GM10847 (cell line): Measurements from ENCODE around the gene AFF3.

Source experiments
- POLR2A ChIP-seq: IDR thresholded peaks from 2 replicates; pipeline ENCODE4 v1.6.1; 2011; ENCODE audit not compliant: insufficient read length; ENCODE audit errors: extremely low read depth

AFF3 gene

DNA sequence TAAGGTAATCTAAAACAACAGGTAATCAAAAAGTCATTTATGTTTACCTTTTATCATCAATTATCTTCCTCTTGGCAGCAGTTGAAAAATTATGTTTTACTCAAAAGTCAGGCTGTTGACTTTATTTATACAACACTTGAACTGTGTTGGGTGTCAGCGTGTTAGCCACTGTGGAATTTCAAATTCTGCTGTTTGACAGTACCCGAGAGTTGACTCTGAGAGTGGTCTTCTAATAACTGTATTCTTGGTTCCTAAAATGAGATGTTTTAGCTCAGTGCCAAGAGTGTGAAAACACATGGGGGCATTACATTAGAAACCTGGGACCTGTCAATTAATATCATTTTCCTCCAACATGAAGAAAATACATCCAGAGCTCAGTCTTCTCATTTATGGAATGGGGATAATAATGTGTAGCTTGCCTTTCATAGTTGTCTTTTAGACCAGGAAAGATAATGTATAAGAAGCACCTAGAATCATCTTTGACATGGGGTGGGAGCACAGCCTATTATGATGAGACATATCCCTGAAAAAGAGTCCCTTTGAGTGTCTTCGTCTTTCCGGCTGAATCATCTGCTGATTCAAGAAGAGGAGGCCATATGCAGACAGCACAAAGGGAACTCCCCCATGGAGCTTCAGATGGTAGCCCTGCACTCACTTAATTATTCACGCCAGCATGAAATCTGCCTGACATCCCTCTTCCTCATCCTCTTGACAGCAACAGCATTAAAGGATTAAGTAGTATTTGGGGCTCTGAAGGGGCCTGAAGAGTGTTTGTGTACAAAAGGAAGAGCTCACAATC is 89.1 kb downstream of the AFF3 start:
- no peak for TF ChIP-seq POLR2A

DNA sequence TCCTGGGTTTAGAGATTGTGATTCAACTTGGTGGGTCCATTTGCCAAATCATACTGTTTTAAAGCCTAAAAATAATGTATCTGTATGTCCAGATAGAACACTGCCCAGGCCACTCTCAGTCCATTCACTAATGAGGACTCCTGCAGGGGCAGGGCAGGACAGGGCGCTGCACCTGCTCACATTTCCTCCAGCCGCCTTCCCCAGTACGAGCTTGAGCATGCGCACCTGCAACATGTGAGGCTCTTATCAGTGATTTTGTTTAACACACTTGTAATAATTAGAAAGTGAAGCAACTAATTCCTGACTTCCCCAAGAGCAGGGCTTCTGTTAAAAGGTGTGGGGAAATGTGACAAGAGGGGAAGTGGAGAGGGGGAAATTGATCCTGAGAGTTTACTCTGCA is 89.7 kb downstream of the AFF3 start:
- no peak for TF ChIP-seq POLR2A

DNA sequence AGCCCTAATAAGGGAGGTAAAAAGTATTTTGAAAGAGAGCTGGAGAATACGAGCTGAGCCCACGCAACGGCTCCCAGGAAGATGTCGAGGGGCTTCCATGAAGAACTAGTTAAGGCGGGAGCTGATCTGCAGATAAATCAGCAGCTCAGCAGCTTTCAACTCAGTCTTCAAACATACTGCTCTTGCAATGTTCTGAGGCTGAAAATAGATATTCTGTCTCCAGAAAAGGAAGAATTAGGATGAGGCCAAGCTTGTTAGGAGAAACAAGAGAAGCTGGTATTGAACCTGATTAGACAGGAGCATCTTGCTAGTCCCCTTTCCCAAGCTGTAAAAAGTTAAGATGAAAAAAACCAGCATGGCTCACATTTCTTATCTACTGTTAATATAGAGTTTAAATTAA is 91.1 kb downstream of the AFF3 start:
- no peak for TF ChIP-seq POLR2A

DNA sequence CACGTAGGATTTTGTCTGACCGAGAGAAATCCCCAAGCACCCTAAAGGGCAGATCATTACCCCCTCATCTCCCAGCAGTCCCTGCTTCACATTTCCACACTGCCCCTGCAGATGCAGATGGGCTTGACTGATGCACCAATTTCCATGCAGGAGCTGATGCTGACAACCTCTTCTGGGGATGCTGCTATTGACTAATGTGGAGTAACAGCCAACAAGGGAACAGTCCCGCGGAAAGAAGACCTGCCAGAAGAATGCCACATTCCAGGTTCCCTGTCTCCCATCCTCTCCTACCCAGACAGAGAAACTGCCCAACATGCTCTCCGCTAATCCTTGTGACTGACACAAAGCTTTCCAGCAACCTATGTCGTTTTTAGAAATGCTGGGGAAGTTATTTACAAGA is 91.7 kb downstream of the AFF3 start:
- TF ChIP-seq POLR2A: no peak

DNA sequence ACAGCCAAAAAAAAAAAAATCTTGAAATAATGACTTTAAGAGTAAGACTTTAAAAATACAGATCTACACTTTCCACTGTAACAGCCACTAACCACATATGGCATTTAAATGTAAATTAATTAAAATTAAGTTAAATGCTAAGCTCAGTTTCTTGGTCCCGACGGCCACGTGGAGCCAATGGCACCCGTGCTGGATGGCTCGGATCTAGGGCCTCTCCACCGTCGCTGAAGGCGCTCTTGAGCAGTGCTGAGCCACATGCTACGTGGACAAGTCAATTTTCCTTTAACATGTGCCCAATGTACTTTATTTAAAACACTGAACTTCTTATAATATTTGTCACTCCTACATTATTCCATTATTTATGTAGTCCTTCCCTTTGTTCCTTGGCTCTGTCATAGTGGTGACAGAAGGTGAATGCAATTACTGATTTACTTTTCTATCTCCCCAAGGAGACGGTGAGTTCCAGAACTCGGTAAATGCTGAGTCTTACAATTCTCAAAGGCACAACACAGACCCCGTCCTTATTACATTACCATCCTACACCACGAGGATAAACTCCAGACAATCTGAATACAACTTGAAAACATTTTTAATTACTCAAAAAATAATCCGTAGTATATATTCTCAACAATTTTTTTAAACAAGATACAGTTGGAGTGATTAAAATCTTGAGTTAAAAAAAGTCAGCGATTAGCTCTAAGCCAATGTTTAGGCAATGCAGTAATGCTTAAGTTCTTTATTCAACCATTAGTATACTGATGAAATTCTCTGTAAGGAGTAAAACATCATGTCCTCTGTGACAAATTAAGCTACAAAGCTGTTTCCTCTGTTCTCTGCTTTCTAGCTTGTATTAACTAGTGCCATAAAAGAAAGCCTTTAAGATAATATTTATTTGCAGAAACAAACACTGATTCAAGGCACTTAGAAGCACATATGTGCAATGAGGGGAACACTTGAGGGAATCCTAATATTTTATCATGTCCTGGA is 95.1 kb downstream of the AFF3 start:
- no peak for TF ChIP-seq POLR2A

DNA sequence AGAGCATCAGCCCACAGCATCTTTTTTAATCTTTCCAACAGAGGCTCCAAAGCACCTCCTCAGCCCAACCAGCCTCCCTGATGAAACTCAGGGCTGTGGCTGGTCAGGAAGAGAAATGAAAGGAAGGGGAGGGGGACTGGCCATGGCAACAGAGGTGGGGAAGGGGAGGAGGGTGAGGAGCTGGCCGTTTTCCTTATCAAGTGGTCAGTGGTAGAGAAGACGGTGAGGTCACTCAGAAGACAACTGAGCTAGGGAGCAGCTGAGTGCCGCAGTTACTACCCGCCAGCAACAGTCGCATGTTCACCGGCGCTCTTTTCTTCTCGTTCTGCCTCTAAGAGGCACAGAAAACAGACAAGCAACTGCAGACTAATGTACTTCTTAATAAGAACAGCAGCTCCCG is 97.4 kb downstream of the AFF3 start:
- TF ChIP-seq POLR2A: no peak

DNA sequence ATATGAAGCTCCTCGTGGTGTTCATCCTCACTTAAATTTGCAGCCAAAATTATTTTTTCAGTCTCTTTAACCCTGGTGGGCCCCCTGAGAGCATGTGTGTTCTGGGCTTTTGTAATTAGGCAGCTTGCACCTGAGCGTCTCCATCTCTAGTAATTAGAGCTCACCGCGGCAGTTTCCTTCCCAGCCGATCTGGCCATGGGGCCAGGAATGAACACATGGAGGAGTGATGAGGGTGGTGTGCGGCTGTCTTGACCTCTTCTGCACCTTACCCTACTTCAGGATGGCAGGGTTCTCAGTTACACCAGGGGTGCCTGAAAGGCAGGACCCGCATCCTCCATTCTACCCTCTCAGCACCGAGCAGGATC is 98.5 kb downstream of the AFF3 start:
- TF ChIP-seq POLR2A: no peak

DNA sequence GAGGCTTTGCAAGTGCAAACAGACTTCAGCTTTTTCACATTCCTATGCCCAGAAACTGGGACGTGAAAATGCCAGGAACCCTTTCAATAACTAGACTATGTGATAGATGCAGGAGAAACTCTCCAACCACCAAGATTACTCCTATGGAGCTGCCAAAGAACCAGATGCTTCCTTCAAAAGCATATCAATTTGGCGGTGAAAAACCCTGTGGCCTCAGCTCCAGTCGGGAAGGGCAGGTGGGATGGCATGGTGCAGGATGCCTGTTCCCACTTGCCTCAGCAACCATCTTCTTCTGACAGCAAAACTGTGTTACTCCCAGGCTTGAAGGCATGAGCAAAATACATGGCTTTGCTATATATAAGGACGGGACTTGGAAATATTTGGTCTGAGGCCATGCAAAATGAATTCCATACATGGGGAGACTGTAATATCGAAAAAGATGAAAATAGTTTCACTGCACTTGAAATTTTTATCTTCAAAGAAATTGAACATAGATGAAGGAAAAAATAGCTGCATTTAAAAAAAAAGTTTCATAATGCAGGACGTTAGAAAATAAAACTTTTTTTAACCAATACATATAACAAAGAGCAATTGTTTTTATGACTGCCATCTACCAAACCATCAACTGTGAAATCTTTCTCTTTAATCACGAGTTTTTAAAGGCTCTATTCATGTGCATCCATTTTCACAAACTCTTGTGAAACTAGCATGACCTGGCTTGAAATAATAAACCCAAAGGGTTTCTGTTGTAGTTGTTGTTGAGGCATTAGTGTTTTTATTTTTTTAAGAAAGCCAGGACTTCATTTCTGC is 99.1 kb downstream of the AFF3 start:
- TF ChIP-seq POLR2A: no peak

DNA sequence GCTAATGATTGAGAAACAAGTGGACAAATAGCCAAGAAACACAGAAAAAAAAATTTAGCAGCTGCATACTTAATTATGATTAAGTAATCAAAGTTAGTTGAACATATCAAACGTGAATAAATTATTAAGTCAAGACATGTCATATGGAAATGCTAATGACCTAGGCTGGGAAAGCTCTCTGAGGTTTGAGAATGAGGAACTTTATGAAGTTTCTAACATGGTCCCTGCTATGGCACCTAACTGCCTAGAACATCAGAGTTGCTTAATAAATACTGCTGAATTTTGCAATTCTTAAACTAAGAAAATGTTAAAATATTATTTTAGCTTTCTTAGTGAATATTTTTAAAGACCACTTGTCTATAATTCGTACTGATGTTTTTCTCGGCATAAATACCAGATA is 99.8 kb downstream of the AFF3 start:
- TF ChIP-seq POLR2A: no peak

DNA sequence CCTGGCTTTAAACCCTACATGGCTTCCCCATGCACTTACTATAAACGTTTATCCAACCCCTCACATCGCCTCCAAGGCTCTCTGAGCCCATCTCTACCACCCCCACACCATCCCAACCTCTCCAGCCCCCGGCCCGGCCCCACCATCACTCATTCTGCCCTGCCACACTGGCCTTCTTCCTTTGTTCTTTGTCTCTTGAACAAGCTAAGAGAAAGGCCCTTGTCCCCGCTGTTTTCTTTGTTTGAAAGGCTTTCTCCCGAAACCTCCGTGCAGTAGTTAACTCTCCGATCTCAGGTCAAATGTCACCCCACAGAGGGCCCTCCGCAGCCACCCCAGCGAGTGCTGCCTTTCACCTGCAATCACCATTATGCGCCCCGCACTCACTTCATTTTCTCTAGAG is 100.4 kb downstream of the AFF3 start:
- no peak for TF ChIP-seq POLR2A

DNA sequence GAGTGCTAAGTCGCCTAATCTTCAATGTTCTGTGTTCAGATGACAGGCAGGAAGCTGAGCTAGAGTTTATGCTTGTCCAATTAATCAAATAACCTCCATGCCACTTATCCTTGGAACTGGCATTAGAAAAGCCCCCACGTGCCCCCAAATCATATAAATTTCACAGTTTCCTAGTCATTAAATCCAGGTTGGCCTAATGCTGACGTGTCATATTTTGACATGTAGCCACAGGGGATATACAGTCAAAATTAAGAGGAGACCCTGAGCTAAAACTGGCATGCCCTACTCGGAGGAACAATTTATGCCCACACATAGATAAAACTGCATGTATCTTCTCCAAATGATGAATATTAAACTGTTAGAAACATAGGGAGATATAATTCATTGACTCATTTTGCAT is 101.0 kb downstream of the AFF3 start:
- no peak for TF ChIP-seq POLR2A

DNA sequence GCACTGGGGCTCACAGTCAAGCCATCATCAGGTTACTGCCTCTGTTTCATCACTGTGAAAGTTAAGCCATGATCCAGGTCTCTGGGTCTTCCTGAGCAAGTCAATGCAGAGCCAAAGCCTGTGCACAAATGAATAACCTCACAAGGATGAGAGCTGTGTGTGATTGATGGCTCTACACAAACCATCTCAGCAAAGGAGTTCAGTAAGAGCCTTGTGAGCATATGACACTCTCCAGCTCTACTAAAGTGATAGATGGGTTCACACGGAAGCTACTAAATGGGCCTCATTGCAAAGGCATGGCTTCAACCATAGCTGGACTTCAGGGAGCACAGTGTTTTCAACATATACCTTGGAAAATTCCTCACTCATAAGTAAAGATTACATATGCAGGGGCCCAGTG is 101.5 kb downstream of the AFF3 start:
- TF ChIP-seq POLR2A: no peak

DNA sequence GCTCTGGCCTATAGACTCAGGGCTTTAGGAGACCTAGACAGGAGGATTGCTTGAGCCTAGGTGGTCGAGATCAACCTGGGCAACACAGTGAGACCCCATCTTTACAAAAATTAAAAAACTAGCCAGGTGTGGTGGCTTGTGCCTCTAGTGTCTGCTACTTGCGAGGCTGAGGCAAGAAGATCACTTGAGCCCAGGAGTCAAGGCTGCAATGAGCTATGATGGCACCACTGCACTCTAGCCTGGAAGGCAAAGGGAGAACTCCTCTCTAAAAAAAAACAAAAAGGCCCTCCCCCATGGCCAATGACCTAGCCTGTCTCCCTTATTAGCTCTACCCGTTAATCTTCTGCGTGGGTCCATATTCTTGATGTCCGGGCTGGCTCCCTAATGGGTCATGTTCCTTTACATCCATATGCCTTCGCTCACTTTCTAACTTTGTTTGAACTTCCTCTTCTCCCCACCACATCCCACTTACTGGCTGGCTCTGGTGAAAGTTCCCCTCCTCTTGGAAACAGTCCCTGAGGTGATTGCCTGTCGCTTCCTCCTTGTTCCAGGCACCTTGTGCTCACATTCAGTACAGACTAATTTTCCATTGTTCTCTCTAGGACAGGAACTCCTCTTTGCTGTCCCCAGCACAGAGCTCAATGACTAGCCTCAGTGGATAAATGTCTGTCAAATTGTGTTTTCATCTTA is 103.0 kb downstream of the AFF3 start:
- no peak for TF ChIP-seq POLR2A

DNA sequence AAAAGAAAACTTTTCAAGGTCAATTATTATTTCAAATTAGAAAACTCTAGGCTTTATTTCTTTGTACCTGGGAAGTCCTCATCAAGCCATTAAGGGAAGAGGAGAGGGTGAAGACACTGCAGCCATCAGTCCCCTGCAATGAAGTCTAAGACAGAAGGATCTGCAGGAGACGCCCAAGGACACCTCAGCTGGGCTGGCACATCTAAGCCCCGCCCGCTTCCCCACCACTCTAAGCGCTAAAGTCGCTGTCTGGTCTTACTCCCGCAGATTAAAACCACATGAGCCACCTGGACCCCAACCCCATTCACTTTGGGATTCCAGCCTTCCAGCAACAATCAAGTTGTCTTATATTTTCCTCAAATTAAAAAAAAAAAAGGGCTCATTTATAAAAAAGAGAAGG is 104.4 kb downstream of the AFF3 start:
- no peak for TF ChIP-seq POLR2A

DNA sequence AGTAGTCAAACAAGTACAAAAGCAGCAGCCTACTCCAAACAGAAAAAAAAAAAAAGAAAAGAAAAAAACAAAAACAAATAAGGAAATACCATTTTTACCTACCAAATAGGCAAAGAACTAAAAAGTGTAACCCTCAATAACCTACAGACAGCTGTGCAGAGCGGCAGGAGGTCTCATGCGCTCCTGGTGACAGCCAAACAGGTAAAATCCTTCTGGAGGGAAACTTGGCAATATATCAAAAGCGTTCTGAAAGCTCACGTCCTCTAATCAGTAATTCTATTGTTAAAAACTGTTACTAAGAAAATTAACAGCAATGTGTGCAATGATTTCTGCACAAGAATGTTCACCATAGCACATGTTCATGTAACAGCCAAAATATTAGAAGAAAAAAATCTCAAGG is 105.6 kb downstream of the AFF3 start:
- TF ChIP-seq POLR2A: no peak
